Colonic mucosa (tissue), 2 donors: ENCODE measurements around the gene WLS. TPM values are rescaled to one million over a fixed set of nuclear protein-coding genes. Genes with fewer than 3 reads are reported as not detected.

ENCODE experiments used
- microRNA-seq: library from miRNA; unstranded; fragments of <30 nt; microRNA quantifications from one replicate; pipeline ENCODE4, GENCODE V29; 2019
- total RNA-seq, 2 donors: library from RNA; stranded (reverse); fragmentation: NEBNext Ultra II Directional in 1 of 2; extraction: Animal tissue kit (Norgen Biotek cat#: 25700) in 1 of 2; gene quantifications; one replicate each; pipeline ENCODE4 v1.2.1, GENCODE V29; 2021
- donor health status: DM: no; HTN: no; CAD: no.
- donor health status: DM: no; HTN: no; CAD: no.

Gene WLS
- total RNA-seq, 2 donors from 2014 or later, result 88.3 to 116 TPM

Small RNA genes within 50 kb of the gene (microRNA-seq; reads per million reads assigned to microRNA genes)
- gene MIR1262, result 4.4 reads per million

Other genes with a start within 250 kb of the WLS start
- gene DIRAS3, start 181.9 kb downstream of the WLS start, total RNA-seq, result under 1 TPM; 0.42 to 0.69 TPM
- not detected for gene RPE65, start 217.4 kb upstream of the WLS start, total RNA-seq